AG09319 (cell line): ENCODE measurements around the gene CEP112.

ENCODE experiments used
- DNase-seq: peaks from one replicate; pipeline ENCODE4 v3.0.0-alpha.2; 2010; ENCODE audit warnings: low read depth; ENCODE audit errors: extremely low read depth
- CTCF ChIP-seq: IDR thresholded peaks from 2 replicates; pipeline ENCODE4 v1.5.1; 2011; ENCODE audit warnings: low read depth, mild to moderate bottlenecking, inconsistent platforms, low read length, moderate library complexity

Gene CEP112

GRCh38 chr17:66221343-66221742, 29.4 kb upstream of the CEP112 start:
- no peak for DNase-seq
- TF ChIP-seq CTCF: no peak

DNA sequence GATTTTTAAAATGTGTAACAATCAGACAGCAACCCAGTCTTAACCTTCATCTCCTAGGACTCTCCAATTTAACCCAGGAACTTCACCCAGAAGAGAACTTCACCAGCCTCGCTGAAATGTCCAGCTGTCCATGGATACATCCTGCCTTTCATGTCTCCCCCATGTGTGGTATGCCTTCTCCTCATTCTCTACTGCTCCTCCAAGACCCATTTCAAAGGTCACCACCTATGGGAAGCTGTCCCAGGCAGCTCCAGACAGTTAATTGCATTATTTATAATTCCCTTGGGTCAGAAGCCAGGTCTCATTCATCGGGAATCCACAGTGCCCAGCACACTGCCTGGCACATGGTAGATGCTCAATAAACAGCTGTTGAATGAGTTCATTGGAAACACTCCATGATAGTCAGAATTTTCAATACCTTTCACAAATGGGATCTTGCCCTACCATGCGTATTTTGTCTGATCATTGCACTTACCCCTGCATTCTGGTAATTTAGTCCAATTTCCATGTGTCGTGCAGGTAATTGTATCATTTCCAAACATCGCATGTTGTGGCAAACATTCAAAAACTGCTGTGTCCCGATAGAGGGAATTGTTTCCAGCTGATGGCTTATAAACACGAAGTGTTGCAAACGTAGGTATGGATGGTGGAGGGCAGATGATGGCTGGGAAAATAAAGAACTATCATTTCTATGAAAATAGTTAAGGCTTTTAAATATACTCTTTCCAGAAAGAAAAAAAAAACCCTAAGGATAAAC, 28.3 kb upstream of the CEP112 start:
- no peak for DNase-seq
- TF ChIP-seq CTCF: no peak

GRCh38 chr17:66215529-66215911, 23.6 kb upstream of the CEP112 start:
- TF ChIP-seq CTCF: no peak
- no peak for DNase-seq

- DNase-seq: no peak
- TF ChIP-seq CTCF: no peak
Observed at GRCh38 chr17:66214884-66215528, 23.1 kb upstream of the CEP112 start.

DNA sequence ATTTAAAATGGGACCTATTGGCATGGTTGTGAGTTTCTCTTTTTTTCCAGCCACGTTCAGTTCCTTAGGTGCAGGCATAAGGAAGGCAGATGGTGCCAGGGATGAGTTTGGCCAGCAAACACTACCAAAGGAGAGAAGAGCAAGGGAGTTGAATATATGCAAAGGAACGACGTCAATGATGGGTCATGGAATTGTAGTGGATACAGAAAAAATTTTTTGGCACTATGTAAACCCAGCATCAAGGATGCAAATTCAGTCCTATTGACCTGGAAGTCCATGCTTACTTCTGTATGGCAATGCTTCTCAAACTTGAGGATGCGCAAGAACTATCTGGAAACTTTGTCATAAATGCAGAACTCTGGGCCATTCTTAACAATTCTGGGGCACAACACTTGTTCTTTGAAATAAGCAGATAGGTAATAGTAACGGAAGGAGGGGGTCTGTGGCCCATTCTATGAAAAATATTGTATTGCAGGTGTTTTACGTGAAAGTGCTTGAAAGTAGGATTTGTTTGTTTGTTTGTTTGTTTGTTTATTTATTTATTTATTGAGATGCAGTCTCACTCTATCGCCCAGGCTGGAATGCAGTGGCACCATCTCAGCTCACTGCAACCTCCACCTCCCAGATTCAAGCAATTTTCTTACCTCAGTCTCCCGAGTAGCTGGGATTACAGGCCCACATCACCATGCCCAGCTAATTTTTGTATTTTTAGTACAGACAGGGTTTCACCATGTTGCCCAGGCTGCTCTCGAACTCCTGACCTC, 19.3 kb upstream of the CEP112 start:
- DNase-seq: no peak

GRCh38 chr17:66210208-66210574, 18.3 kb upstream of the CEP112 start:
- TF ChIP-seq CTCF: no peak
- no peak for DNase-seq

More for the DNA sequence above, 19.3 kb upstream of the CEP112 start:
- TF ChIP-seq CTCF: no peak

DNA sequence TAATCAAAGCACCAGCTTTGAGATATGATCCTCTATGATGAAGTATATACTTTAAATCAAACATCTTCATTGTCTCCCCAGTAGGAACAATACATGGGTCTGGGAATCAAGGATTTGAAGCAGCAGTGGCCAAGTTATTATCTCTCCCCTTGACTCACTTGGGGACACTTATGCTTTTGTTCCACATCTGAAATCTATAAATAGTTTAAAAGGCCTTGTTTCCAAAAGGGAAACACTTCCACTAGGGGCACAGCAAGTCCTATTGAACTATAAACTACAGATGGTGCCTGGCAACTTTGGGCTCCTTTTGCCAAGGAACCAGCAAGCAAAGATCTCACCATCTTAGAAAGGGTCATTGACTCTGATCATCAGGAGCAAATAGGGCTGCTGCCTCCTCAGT, 16.0 kb upstream of the CEP112 start:
- no peak for TF ChIP-seq CTCF
- no peak for DNase-seq
